Thyroid gland (tissue), 4 donors: ENCODE results near the gene USP19. TPM values are rescaled to one million over a fixed set of nuclear protein-coding genes. Genes with fewer than 3 reads are reported as not detected.

Experiments
- DNase-seq, 2 donors: peaks; one replicate each; pipeline ENCODE4 v3.0.0-alpha.2; 2019
- H3K27ac ChIP-seq, 3 donors: fragments of 200-600 bp; sonication (generic); 1 replicate in 2 of 3; 2 replicates in 1 of 3; pipeline ENCODE4 v1.5.1; 2016 to 2019; ENCODE audit warnings: mild to moderate bottlenecking in 1 of 3, moderate library complexity in 1 of 3
- H3K27me3 ChIP-seq: fragments of 200-600 bp; sonication (generic); one replicate; pipeline ENCODE4 v1.5.1; 2019
- H3K36me3 ChIP-seq, 2 donors: fragments of 200-600 bp; sonication (generic); one replicate each; pipeline ENCODE4 v1.5.1; 2016 to 2019
- H3K4me1 ChIP-seq, 2 donors: fragments of 200-600 bp; sonication (generic); one replicate each; pipeline ENCODE4 v1.5.1; 2017 to 2019
- H3K4me3 ChIP-seq, 3 donors: fragments of 200-600 bp; sonication (generic); replicated peaks in 1 of 3; 1 replicate in 2 of 3; 2 replicates in 1 of 3; pipeline ENCODE4 v1.5.1; 2016; ENCODE audit warnings: mild to moderate bottlenecking in 1 of 3
- H3K9me3 ChIP-seq: fragments of 200-600 bp; sonication (generic); one replicate; pipeline ENCODE4 v1.5.1; 2017
- CTCF ChIP-seq, 6 experiments: fragments of 200-600 bp in 3 of 6; fragments of 450-650 bp in 3 of 6; sonication (generic) in 3 of 6; IDR thresholded peaks; one replicate each; pipeline ENCODE4 v1.5.1; 2016 to 2019; ENCODE audit warnings: antibody characterized with exemption in 6 of 6, mild to moderate bottlenecking in 2 of 6, inconsistent platforms in 1 of 6, moderate library complexity in 1 of 6
- POLR2A ChIP-seq, 2 donors: fragments of 450-650 bp; IDR thresholded peaks; one replicate each; pipeline ENCODE4 v1.6.1; 2017; ENCODE audit warnings: antibody characterized with exemption in 2 of 2, mild to moderate bottlenecking in 2 of 2, moderate library complexity in 1 of 2
- WGBS, 2 donors: methylation state at CpG; one replicate each; pipeline ENCODE4 v1.1.5; 2017; 5-methylcytosine and 5-hydroxymethylcytosine counted together
- intact Hi-C: fragments of 100-400 bp; cut with DNase I; formaldehyde crosslinking; loops from one replicate; pipeline ENCODE4 v1.15.1; 2023
- microRNA-seq: library from miRNA; unstranded; fragments of <30 nt; microRNA quantifications from one replicate; pipeline ENCODE4, GENCODE V29; 2016
- small RNA-seq: library from RNA; depleted of rRNA; stranded (forward); fragments of <200 nt; gene quantifications from one replicate; pipeline ENCODE3, GENCODE V24; 2016
- total RNA-seq, 4 donors: library from RNA; depleted of rRNA; stranded (reverse); fragments of >200 nt; gene quantifications; one replicate each; pipeline ENCODE4 v1.2.3, GENCODE V29; 2016

USP19 gene
- total RNA-seq, 4 donors from 2014 or later, result 72.3 to 104 (median 77.4) TPM

- intact Hi-C loops, result no loop called here
- DNase-seq, result no peak
- no peaks in the 10 kb centered on the region for H3K4me1 ChIP-seq
- H3K27ac ChIP-seq, result no peak overlapping the region
- TF ChIP-seq POLR2A (IDR thresholded peaks at IDR 0.05), result no peak
- WGBS, 2 donors, result 93 to 95% methylated on average over 2 of the region's 2 CpGs
- H3K4me3 ChIP-seq, result no peak overlapping the region
- no peaks in the 10 kb centered on the region for H3K9me3 ChIP-seq
- no peaks in the 10 kb centered on the region for H3K27me3 ChIP-seq
- H3K36me3 ChIP-seq, result peaks cover 20 to 31% of the 10 kb centered on the region in 2 donors
These were observed 41.4 kb downstream of the USP19 start for GRCh38 chr3:49079270-49079669.

DNA sequence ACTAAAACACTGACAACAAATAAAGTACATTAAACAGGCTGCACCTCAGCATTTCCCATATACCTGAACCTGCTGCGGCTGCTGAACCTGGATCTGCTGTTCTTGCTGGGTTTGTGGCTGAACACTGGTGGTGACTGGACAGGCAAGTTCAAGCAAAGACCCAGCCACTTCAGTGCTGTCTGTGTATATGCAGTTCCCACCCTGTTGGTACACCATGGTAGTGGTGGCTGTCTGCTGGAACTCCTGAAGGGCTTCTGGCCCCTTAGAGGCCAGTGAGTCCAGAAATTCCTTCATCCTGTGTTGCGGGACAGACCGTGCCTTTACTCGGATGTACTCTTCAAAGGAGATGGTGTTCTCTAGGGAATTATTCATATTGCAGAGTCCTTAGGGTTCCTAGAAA is 44.0 kb downstream of the USP19 start:
- no peak for TF ChIP-seq POLR2A (IDR thresholded peaks at IDR 0.05)
- no peak for TF ChIP-seq CTCF (IDR thresholded peaks at IDR 0.05)
- H3K4me1 ChIP-seq, result no peaks in the 10 kb centered on the region
- H3K9me3 ChIP-seq, result no peaks in the 10 kb centered on the region
- DNase-seq, result no peak
- no peak overlapping the region for H3K4me3 ChIP-seq
- H3K27me3 ChIP-seq, result no peaks in the 10 kb centered on the region
- H3K27ac ChIP-seq, result no peak overlapping the region
- intact Hi-C loops, result no loop called here
- WGBS, 2 donors, result 81 to 92% methylated on average over 4 of the region's 4 CpGs
- H3K36me3 ChIP-seq, result peaks cover 41 to 54% of the 10 kb centered on the region in 2 donors

DNA sequence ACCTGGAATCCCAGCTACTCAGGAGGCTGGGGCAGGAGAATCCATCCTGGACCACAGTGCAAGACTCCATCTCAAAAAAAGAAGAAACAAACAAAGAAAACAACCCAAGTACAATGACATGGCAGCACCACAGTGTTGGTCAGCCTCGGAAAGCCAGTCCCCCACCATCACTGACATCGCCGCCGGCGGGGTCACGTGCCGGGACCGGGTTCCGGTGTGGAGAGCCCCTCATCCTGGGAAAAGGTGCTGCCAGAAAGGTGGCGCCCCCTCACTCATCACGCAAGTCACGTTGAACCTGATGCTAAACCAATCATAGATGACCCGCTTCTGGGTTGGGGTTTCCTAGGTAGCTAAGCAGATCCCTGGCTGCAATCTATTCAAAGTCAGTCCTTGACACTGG is 44.5 kb downstream of the USP19 start:
- H3K9me3 ChIP-seq, result no peaks in the 10 kb centered on the region
- no peak overlapping the region for H3K27ac ChIP-seq
- H3K4me1 ChIP-seq, result no peaks in the 10 kb centered on the region
- peaks cover 43 to 60% of the 10 kb centered on the region in 2 donors for H3K36me3 ChIP-seq
- WGBS, 2 donors, result 95 to 97% methylated on average over 13 of the region's 13 CpGs
- DNase-seq, result no peak
- TF ChIP-seq POLR2A (IDR thresholded peaks at IDR 0.05) (no peak), CTCF (IDR thresholded peaks at IDR 0.05) (no peak)
- intact Hi-C loops, result no loop called here
- no peaks in the 10 kb centered on the region for H3K27me3 ChIP-seq
- no peak overlapping the region for H3K4me3 ChIP-seq

Small RNA genes within 50 kb of the gene (microRNA-seq; reads per million reads assigned to microRNA genes)
- gene MIR6890, result not detected

Small RNA genes within 50 kb of the gene (small RNA-seq; reads per million reads assigned to genes)
- gene RN7SL182P, result not detected

Other genes starting within 250 kb of the USP19 start
- gene SLC25A20, start 221.9 kb downstream of the USP19 start, total RNA-seq, result 10 to 100 TPM; 17.6 to 48.0 (median 33.7) TPM
- 100 to 1,000 TPM; 108 to 136 (median 117) TPM for gene ARIH2, start 202.0 kb downstream of the USP19 start, total RNA-seq
- gene P4HTM, start 130.6 kb downstream of the USP19 start, total RNA-seq, result 100 to 1,000 TPM in 1 of 4 donors, 10 to 100 TPM in 3; 73.5 to 117 (median 95.0) TPM
- gene WDR6, start 113.4 kb downstream of the USP19 start, total RNA-seq, result 100 to 1,000 TPM; 125 to 169 (median 149) TPM
- 10 to 100 TPM; 43.1 to 91.4 (median 60.0) TPM for gene DALRD3, start 102.2 kb downstream of the USP19 start, total RNA-seq
- 100 to 1,000 TPM; 120 to 305 (median 146) TPM for gene NDUFAF3, start 98.7 kb downstream of the USP19 start, total RNA-seq
- 100 to 1,000 TPM in 3 of 4 donors, 10 to 100 TPM in 1; 92.9 to 159 (median 109) TPM for gene IMPDH2, start 91.4 kb downstream of the USP19 start, total RNA-seq
- 100 to 1,000 TPM in 2 of 4 donors, 10 to 100 TPM in 2; 79.8 to 342 (median 98.3) TPM for gene QRICH1, start 26.8 kb downstream of the USP19 start, total RNA-seq
- 100 to 1,000 TPM; 158 to 273 (median 251) TPM for gene QARS1, start 16.1 kb downstream of the USP19 start, total RNA-seq
- 100 to 1,000 TPM; 452 to 573 (median 527) TPM for gene LAMB2, start 12.2 kb upstream of the USP19 start, total RNA-seq
- 10 to 100 TPM; 35.2 to 63.7 (median 58.5) TPM for gene CCDC71, start 45.5 kb upstream of the USP19 start, total RNA-seq
- gene KLHDC8B, start 50.8 kb upstream of the USP19 start, total RNA-seq, result 10 to 100 TPM; 47.0 to 60.9 (median 57.2) TPM
- 1 to 10 TPM; 2.8 to 6.2 (median 3.8) TPM for gene C3orf62, start 156.4 kb upstream of the USP19 start, total RNA-seq
- gene USP4, start 219.2 kb upstream of the USP19 start, total RNA-seq, result 10 to 100 TPM; 19.8 to 32.6 (median 28.5) TPM
- 100 to 1,000 TPM; 161 to 398 (median 226) TPM for gene GPX1, start 237.5 kb upstream of the USP19 start, total RNA-seq